HCT116 (cell line): ENCODE results near the gene TMEM128.

Source experiments
- CTCF ChIP-seq, 3 experiments: fragments of 200-600 bp in 1 of 3; sonication (generic) in 1 of 3; IDR thresholded peaks in 2 of 3; conservative IDR thresholded peaks in 1 of 3; 2 replicates each; pipeline ENCODE4 v1.5.1; 2012 to 2017; ENCODE audit warnings: low read depth in 2 of 3, low read length in 2 of 3, antibody characterized with exemption in 1 of 3, borderline replicate concordance in 1 of 3, control low read depth in 1 of 3, mild to moderate bottlenecking in 1 of 3, mixed read lengths in 1 of 3, mixed run types in 1 of 3, moderate library complexity in 1 of 3; ENCODE audit not compliant: insufficient read depth in 1 of 3
- MAX ChIP-seq: IDR thresholded peaks from 2 replicates; pipeline ENCODE4 v1.6.1; 2012
- POLR2A ChIP-seq: IDR thresholded peaks from 2 replicates; pipeline ENCODE4 v1.7.0; 2011; ENCODE audit warnings: borderline replicate concordance; ENCODE audit not compliant: insufficient read depth, insufficient read length; ENCODE audit errors: extremely low read depth
- POLR2AphosphoS5 ChIP-seq: IDR thresholded peaks from 2 replicates; pipeline ENCODE4 v1.6.1; 2011; ENCODE audit warnings: mild to moderate bottlenecking, low read depth, low read length, moderate library complexity
- ZBTB33 ChIP-seq: IDR thresholded peaks from 2 replicates; pipeline ENCODE4 v1.6.1; 2011; ENCODE audit warnings: mild to moderate bottlenecking, low read length, moderate library complexity; ENCODE audit not compliant: insufficient replicate concordance; ENCODE audit errors: extremely low read depth

GRCh38 chr4:4259484-4260100 lies 11.6 kb upstream of the TMEM128 start:
- no peak for TF ChIP-seq POLR2A
- no peak for TF ChIP-seq ZBTB33
- no peak for TF ChIP-seq MAX
- no peak for TF ChIP-seq CTCF (IDR thresholded peaks at IDR 0.05 in 2 of 3, conservative IDR thresholded peaks at IDR 0.05 in 1 of 3; ENCODE audit: borderline replicate concordance in 1 of 3, insufficient read depth in 1 of 3, low read depth in 2 of 3, low read length in 2 of 3)
- TF ChIP-seq POLR2AphosphoS5: no peak
